Transverse colon (tissue), 4 donors: Measurements from ENCODE around the gene OPRPN. TPM values are rescaled to one million over a fixed set of nuclear protein-coding genes. Genes with fewer than 3 reads are reported as not detected.

Experiments
- DNase-seq: peaks from one replicate; pipeline ENCODE4 v3.0.0-alpha.2; 2019
- H3K27ac ChIP-seq, 4 donors: fragments of 200-600 bp; sonication (generic); 2 replicates each; pipeline ENCODE4 v1.5.1; 2016 to 2018; ENCODE audit warnings: inconsistent platforms in 4 of 4
- H3K27me3 ChIP-seq: fragments of 200-600 bp; sonication (generic); 2 replicates; pipeline ENCODE4 v1.5.1; 2017; ENCODE audit warnings: inconsistent platforms
- H3K36me3 ChIP-seq, 4 donors: fragments of 200-600 bp; sonication (generic); 2 replicates each; pipeline ENCODE4 v1.5.1; 2017 to 2019; ENCODE audit warnings: inconsistent platforms in 4 of 4
- H3K4me1 ChIP-seq, 4 donors: fragments of 200-600 bp; sonication (generic); 2 replicates each; pipeline ENCODE4 v1.5.1; 2017 to 2020; ENCODE audit warnings: inconsistent platforms in 4 of 4
- H3K4me3 ChIP-seq, 4 donors: fragments of 200-600 bp; sonication (generic); 1 replicate in 1 of 4; 2 replicates in 3 of 4; pipeline versions ENCODE4 v1.5.1 to v1.6.1; 2017 to 2019; ENCODE audit warnings: inconsistent platforms in 4 of 4
- H3K9me3 ChIP-seq, 2 donors: fragments of 200-600 bp; sonication (generic); 2 replicates each; pipeline ENCODE4 v1.5.1; 2017 to 2019; ENCODE audit warnings: inconsistent platforms in 2 of 2
- EP300 ChIP-seq: sonication (generic); formaldehyde crosslinking; IDR thresholded peaks from one replicate; pipeline ENCODE4 v1.6.1; 2017; ENCODE audit warnings: antibody characterized with exemption, low read depth
- POLR2A ChIP-seq: fragments of 450-650 bp; IDR thresholded peaks from one replicate; pipeline ENCODE4 v1.6.1; 2016; ENCODE audit warnings: antibody characterized with exemption, mild to moderate bottlenecking, moderate library complexity
- POLR2AphosphoS5 ChIP-seq, 3 donors: sonication (generic); formaldehyde crosslinking; IDR thresholded peaks; one replicate each; pipeline ENCODE4 v1.6.1; 2016; ENCODE audit warnings: antibody characterized with exemption in 3 of 3
- WGBS, 2 donors: methylation state at CpG; one replicate each; pipeline ENCODE4 v1.1.5; 2018; ENCODE audit warnings: low coverage in 1 of 2; 5-methylcytosine and 5-hydroxymethylcytosine counted together
- in situ Hi-C, 4 donors: fragments of 200-750 bp; cut with MboI; loops; one replicate each; pipeline versions ENCODE4 v1.15.0 to v1.15.1; 2017; ENCODE audit warnings: low sequenced_read_pairs in 3 of 4, low pct_ligation_motif_present in 1 of 4, low pct_unique_long_range_greater_than_20kb in 1 of 4
- intact Hi-C: fragments of 100-400 bp; cut with DNase I; formaldehyde crosslinking; loops from one replicate; pipeline ENCODE4 v1.15.1; 2023; ENCODE audit warnings: low total_unique reads
- total RNA-seq, 4 donors: library from RNA; depleted of rRNA; stranded (reverse); fragments of >200 nt; gene quantifications; one replicate each; pipeline ENCODE4 v1.1.0, GENCODE V29; 2016
- TF ChIP-seq, protein P1 (sequence below), 5 experiments: fragments of 200-600 bp in 3 of 5; fragments of 450-650 bp in 2 of 5; sonication (generic) in 3 of 5; IDR thresholded peaks; 1 replicate in 2 of 5; 2 replicates in 3 of 5; pipeline ENCODE4 v1.5.1; 2016 to 2017; ENCODE audit warnings: antibody characterized with exemption in 5 of 5, inconsistent platforms in 3 of 5, mild to moderate bottlenecking in 2 of 5, moderate library complexity in 1 of 5

Gene OPRPN
- total RNA-seq, 4 donors from 2014 or later, result not detected

DNA sequence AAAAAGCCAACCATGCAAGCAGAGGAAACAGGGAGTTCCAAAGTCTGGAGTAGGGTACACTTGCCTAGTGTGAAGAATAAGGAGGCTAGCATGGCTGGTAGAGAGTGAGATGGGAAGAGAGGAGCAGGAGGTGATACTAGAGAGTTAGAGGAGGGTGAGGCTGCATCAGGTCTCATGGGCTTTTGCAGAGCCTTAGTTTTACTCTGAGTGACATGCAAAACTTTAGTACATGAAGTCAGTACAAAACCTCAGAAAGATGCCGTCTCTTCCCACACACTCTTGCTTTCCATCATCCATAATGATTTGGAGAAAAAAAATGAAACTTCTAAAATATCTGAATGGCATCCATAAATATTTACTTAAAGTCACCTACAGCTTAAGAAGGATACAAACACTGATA is 5.0 kb downstream of the OPRPN start:
- Histone ChIP-seq H3K4me3 (no peak overlapping the region), H3K36me3 (no peaks in the 10 kb centered on the region), H3K27me3 (no peaks in the 10 kb centered on the region), H3K9me3 (no peaks in the 10 kb centered on the region), H3K4me1 (no peaks in the 10 kb centered on the region), H3K27ac (no peak overlapping the region)
- in situ Hi-C loops (no loop called here), intact Hi-C loops (no loop called here)
- no peak for TF ChIP-seq POLR2AphosphoS5 (IDR thresholded peaks at IDR 0.05)
- TF ChIP-seq EP300, result no peak
- TF ChIP-seq POLR2A, result no peak
- TF ChIP-seq, protein P1, sequence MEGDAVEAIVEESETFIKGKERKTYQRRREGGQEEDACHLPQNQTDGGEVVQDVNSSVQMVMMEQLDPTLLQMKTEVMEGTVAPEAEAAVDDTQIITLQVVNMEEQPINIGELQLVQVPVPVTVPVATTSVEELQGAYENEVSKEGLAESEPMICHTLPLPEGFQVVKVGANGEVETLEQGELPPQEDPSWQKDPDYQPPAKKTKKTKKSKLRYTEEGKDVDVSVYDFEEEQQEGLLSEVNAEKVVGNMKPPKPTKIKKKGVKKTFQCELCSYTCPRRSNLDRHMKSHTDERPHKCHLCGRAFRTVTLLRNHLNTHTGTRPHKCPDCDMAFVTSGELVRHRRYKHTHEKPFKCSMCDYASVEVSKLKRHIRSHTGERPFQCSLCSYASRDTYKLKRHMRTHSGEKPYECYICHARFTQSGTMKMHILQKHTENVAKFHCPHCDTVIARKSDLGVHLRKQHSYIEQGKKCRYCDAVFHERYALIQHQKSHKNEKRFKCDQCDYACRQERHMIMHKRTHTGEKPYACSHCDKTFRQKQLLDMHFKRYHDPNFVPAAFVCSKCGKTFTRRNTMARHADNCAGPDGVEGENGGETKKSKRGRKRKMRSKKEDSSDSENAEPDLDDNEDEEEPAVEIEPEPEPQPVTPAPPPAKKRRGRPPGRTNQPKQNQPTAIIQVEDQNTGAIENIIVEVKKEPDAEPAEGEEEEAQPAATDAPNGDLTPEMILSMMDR (IDR thresholded peaks at IDR 0.05), result no peak
- DNase-seq, result no peak
- WGBS, 2 donors, result 63 to 74% methylated on average over 1 of the region's 1 CpG

DNA sequence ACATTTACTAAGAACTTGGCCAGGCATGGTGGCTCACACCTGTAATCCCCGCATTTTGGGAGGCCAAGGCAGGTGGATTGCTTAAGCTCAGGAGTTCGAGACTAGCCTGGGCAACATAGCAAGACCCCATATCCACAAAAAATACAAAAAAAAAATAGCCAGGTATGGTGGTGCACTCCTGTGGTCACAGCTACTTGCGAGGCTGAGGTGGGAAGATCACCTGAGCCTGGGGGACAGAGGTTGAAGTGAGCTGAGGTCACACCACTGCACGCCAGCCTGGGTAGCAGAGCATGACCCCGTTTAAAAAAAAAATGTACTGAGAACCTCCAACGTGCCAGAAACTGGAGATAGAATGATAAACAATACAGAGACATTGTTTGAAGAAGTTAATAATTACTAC is 8.0 kb downstream of the OPRPN start:
- H3K4me1 ChIP-seq, result no peaks in the 10 kb centered on the region
- H3K9me3 ChIP-seq, result no peaks in the 10 kb centered on the region
- WGBS, 2 donors, result 61 to 65% methylated on average over 5 to 6 of the region's 6 CpGs
- H3K27ac ChIP-seq, result no peak overlapping the region
- no peak overlapping the region for H3K4me3 ChIP-seq
- no peak for TF ChIP-seq POLR2AphosphoS5 (IDR thresholded peaks at IDR 0.05)
- TF ChIP-seq, protein P1 (IDR thresholded peaks at IDR 0.05), result no peak
- no peak for TF ChIP-seq EP300
- no peak for TF ChIP-seq POLR2A
- intact Hi-C loops, result no loop called here
- in situ Hi-C loops, result no loop called here
- H3K27me3 ChIP-seq, result no peaks in the 10 kb centered on the region
- no peaks in the 10 kb centered on the region for H3K36me3 ChIP-seq
- no peak for DNase-seq

DNA sequence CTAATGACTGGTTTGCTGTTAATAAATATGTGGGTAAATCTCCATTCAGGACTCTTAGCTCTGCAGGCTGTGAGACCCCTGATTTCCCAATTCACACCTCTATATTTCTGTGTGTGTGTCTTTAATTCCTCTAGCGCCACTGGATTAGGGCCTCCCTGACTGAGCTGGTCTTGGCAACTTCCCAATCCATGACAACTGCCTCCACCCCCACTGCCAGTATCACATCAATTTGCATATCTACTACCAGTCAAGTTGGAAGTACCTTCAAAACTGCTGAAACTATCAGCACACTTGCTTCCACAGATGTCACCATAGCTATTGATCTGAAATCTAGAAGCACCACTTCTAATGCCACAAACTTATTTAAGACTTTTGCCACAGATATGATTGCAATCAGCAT is 27.6 kb downstream of the OPRPN start:
- 72 to 100% methylated on average over 1 of the region's 1 CpG for WGBS, 2 donors
- DNase-seq, result no peak
- in situ Hi-C loops, result no loop called here
- Histone ChIP-seq H3K27me3 (no peaks in the 10 kb centered on the region), H3K27ac (no peak overlapping the region), H3K36me3 (no peaks in the 10 kb centered on the region), H3K9me3 (no peaks in the 10 kb centered on the region), H3K4me1 (no peaks in the 10 kb centered on the region), H3K4me3 (no peak overlapping the region)
- intact Hi-C loops, result no loop called here
- TF ChIP-seq, protein P1 (IDR thresholded peaks at IDR 0.05), result no peak
- TF ChIP-seq POLR2AphosphoS5 (IDR thresholded peaks at IDR 0.05) (no peak), POLR2A (no peak), EP300 (no peak)

DNA sequence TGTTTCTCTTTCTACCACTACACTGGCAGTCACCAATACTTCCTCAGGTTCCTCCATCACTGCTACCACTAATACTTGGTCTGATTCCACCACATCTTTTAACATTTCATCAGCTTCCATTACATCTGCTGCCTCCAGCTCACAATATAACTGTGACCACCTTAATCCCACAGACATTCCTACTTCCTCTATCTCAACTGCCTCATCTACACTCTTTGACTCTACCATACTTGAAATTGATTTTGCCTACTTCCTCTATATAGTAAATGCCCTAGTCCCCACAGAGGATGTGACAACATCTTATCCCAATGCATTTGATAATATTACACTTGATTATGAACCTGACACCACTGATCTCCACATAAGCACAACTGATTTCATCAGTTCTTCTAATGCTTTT is 29.0 kb downstream of the OPRPN start:
- DNase-seq, result no peak
- in situ Hi-C loops (no loop called here), intact Hi-C loops (no loop called here)
- Histone ChIP-seq H3K27ac (no peak overlapping the region), H3K27me3 (no peaks in the 10 kb centered on the region), H3K4me3 (no peak overlapping the region), H3K4me1 (no peaks in the 10 kb centered on the region), H3K36me3 (no peaks in the 10 kb centered on the region), H3K9me3 (no peaks in the 10 kb centered on the region)
- TF ChIP-seq POLR2AphosphoS5 (IDR thresholded peaks at IDR 0.05) (no peak), EP300 (no peak), POLR2A (no peak)
- TF ChIP-seq, protein P1 (IDR thresholded peaks at IDR 0.05), result no peak
